ENCODE data around the gene EPB41L2.
A peak's percentile ranks its signal among the peaks of the same experiment; 100 is the strongest.

Gene EPB41L2

GRCh38 chr6:131070061-131070460 is 7.0 kb upstream of the EPB41L2 start:
- H3K4me3 ChIP-seq (ENCODE audit: low read length), result no peak overlapping the region
- TF ChIP-seq ZNF274 (IDR thresholded peaks at IDR 0.05; ENCODE audit: low read depth, low read length), result no peak

- no peak for TF ChIP-seq ZNF274 (IDR thresholded peaks at IDR 0.05; ENCODE audit: low read depth, low read length)
- H3K4me3 ChIP-seq (ENCODE audit: low read length), result no peak overlapping the region
Observed at GRCh38 chr6:131068165-131068564, 5.1 kb upstream of the EPB41L2 start.

- H3K4me3 ChIP-seq (ENCODE audit: low read length), result no peak overlapping the region
- TF ChIP-seq ZNF274 (IDR thresholded peaks at IDR 0.05; ENCODE audit: low read depth, low read length), result no peak
Observed at GRCh38 chr6:131067521-131067920, 4.5 kb upstream of the EPB41L2 start.

GRCh38 chr6:131065824-131066171 is 2.8 kb upstream of the EPB41L2 start:
- TF ChIP-seq ZNF274 (IDR thresholded peaks at IDR 0.05; ENCODE audit: low read depth, low read length), result no peak
- H3K4me3 ChIP-seq (ENCODE audit: low read length), result no peak overlapping the region

GRCh38 chr6:131065112-131065823 is 2.2 kb upstream of the EPB41L2 start:
- no peak overlapping the region for H3K4me3 ChIP-seq (ENCODE audit: low read length)
- no peak for TF ChIP-seq ZNF274 (IDR thresholded peaks at IDR 0.05; ENCODE audit: low read depth, low read length)

- TF ChIP-seq ZNF274 (IDR thresholded peaks at IDR 0.05; ENCODE audit: low read depth, low read length), result no peak
- peak overlapping the region; percentile 62; the same call in 1 of the 2 replicates for H3K4me3 ChIP-seq (ENCODE audit: low read length)
Observed at GRCh38 chr6:131063764-131064272, 773 bp upstream of the EPB41L2 start.

- H3K4me3 ChIP-seq (ENCODE audit: low read length), result peak overlapping the region; percentile 100
- TF ChIP-seq ZNF274 (IDR thresholded peaks at IDR 0.05; ENCODE audit: low read depth, low read length), result no peak
Observed at GRCh38 chr6:131062241-131063027, 611 bp downstream of the EPB41L2 start.

- H3K4me3 ChIP-seq (ENCODE audit: low read length), result peak overlapping the region; percentile 100
- no peak for TF ChIP-seq ZNF274 (IDR thresholded peaks at IDR 0.05; ENCODE audit: low read depth, low read length)
Observed at GRCh38 chr6:131061751-131062119, 1.3 kb downstream of the EPB41L2 start.

- no peak for TF ChIP-seq ZNF274 (IDR thresholded peaks at IDR 0.05; ENCODE audit: low read depth, low read length)
- H3K4me3 ChIP-seq (ENCODE audit: low read length), result peak overlapping the region; percentile 100
Observed at GRCh38 chr6:131061041-131061750, 1.8 kb downstream of the EPB41L2 start.

GRCh38 chr6:131060311-131060710 is 2.7 kb downstream of the EPB41L2 start:
- no peak overlapping the region for H3K4me3 ChIP-seq (ENCODE audit: low read length)
- no peak for TF ChIP-seq ZNF274 (IDR thresholded peaks at IDR 0.05; ENCODE audit: low read depth, low read length)

GRCh38 chr6:131059486-131059885 is 3.6 kb downstream of the EPB41L2 start:
- TF ChIP-seq ZNF274 (IDR thresholded peaks at IDR 0.05; ENCODE audit: low read depth, low read length), result no peak

GRCh38 chr6:131058236-131058635 is 4.8 kb downstream of the EPB41L2 start:
- TF ChIP-seq ZNF274 (IDR thresholded peaks at IDR 0.05; ENCODE audit: low read depth, low read length), result no peak
- no peak overlapping the region for H3K4me3 ChIP-seq (ENCODE audit: low read length)

More at GRCh38 chr6:131059486-131059885, 3.6 kb downstream of the EPB41L2 start:
- H3K4me3 ChIP-seq (ENCODE audit: low read length), result no peak overlapping the region

- H3K4me3 ChIP-seq (ENCODE audit: low read length), result no peak overlapping the region
- TF ChIP-seq ZNF274 (IDR thresholded peaks at IDR 0.05; ENCODE audit: low read depth, low read length), result no peak
Observed at GRCh38 chr6:131054392-131055250, 8.4 kb downstream of the EPB41L2 start.
